Measurements from ENCODE around the gene MSI2.

GRCh38 chr17:57677858-57678257, 421.5 kb downstream of the MSI2 start:
- no peak for TF ChIP-seq PBX3 (IDR thresholded peaks at IDR 0.05)
- no peak for TF ChIP-seq POLR2AphosphoS5 (IDR thresholded peaks at IDR 0.05; ENCODE audit: low read depth, low read length)
- TF ChIP-seq CTCF (IDR thresholded peaks at IDR 0.05), result no peak
- TF ChIP-seq RXRA (IDR thresholded peaks at IDR 0.05; ENCODE audit: borderline replicate concordance, low read depth), result no peak
- TF ChIP-seq TAF1 (IDR thresholded peaks at IDR 0.05; ENCODE audit: borderline replicate concordance, low read depth, low read length), result no peak
- no peak for TF ChIP-seq REST (IDR thresholded peaks at IDR 0.05; ENCODE audit: low read depth, low read length)
